Upper lobe of left lung (tissue), 6 donors: Measurements from ENCODE around the gene SLC4A4. TPM values are rescaled to one million over a fixed set of nuclear protein-coding genes. Genes with fewer than 3 reads are reported as not detected.

Experiments used
- ATAC-seq, 2 donors: fragments of 200-7000 bp; cut with Tn5 transposase; one replicate each; pipeline ENCODE4 v1.9.1; 2022; ENCODE audit warnings: mild to moderate bottlenecking in 2 of 2, moderate library complexity in 2 of 2; ENCODE audit not compliant: low FRiP score in 2 of 2
- DNase-seq, 2 donors: peaks; one replicate each; pipeline ENCODE4 v3.0.0-alpha.2; 2019 to 2020
- H3K27ac ChIP-seq, 4 donors: fragments of 200-600 bp; sonication (generic); one replicate each; pipeline ENCODE4 v1.5.1; 2016 to 2019
- H3K27me3 ChIP-seq, 4 donors: fragments of 200-600 bp; sonication (generic); one replicate each; pipeline ENCODE4 v1.5.1; 2017 to 2019
- H3K36me3 ChIP-seq, 4 donors: fragments of 200-600 bp; sonication (generic); one replicate each; pipeline ENCODE4 v1.5.1; 2016 to 2019
- H3K4me1 ChIP-seq, 4 donors: fragments of 200-600 bp; sonication (generic); one replicate each; pipeline ENCODE4 v1.5.1; 2018 to 2019
- H3K4me3 ChIP-seq, 4 donors: fragments of 200-600 bp; sonication (generic); one replicate each; pipeline ENCODE4 v1.5.1; 2017 to 2019; ENCODE audit warnings: mild to moderate bottlenecking in 2 of 4, moderate library complexity in 1 of 4
- H3K9me3 ChIP-seq, 4 donors: fragments of 200-600 bp; sonication (generic); one replicate each; pipeline ENCODE4 v1.5.1; 2018 to 2019
- EP300 ChIP-seq, 4 donors: sonication (generic); formaldehyde crosslinking; IDR thresholded peaks; one replicate each; pipeline ENCODE4 v1.5.1; 2017; ENCODE audit warnings: antibody characterized with exemption in 4 of 4, control low read depth in 2 of 4
- POLR2A ChIP-seq, 4 donors: fragments of 450-650 bp; IDR thresholded peaks; one replicate each; pipeline ENCODE4 v1.5.1; 2016 to 2017; ENCODE audit warnings: antibody characterized with exemption in 4 of 4, mild to moderate bottlenecking in 2 of 4
- POLR2AphosphoS5 ChIP-seq, 2 donors: sonication (generic); formaldehyde crosslinking; IDR thresholded peaks; one replicate each; pipeline ENCODE4 v1.5.1; 2017; ENCODE audit warnings: antibody characterized with exemption in 2 of 2
- WGBS, 2 donors: methylation state at CpG; one replicate each; pipeline ENCODE4 v1.1.5; 2017 to 2018; 5-methylcytosine and 5-hydroxymethylcytosine counted together
- total RNA-seq, 6 donors: library from RNA; depleted of rRNA in 4 of 6; stranded (reverse); fragments of >200 nt in 4 of 6; gene quantifications; one replicate each; pipeline versions ENCODE4 v1.1.0 to v1.2.1, GENCODE V29; 2016 to 2021
- TF ChIP-seq, protein P1 (sequence below), 6 experiments: fragments of 450-650 bp in 4 of 6; fragments of 200-600 bp in 2 of 6; sonication (generic) in 2 of 6; IDR thresholded peaks; one replicate each; pipeline ENCODE4 v1.5.1; 2016 to 2019; ENCODE audit warnings: antibody characterized with exemption in 6 of 6
- donor health status: DM: no; HTN: no; CAD: no; lungs with moderate emphysema.
- donor health status: DM: no; HTN: yes; CAD: no; lungs with severe emphysema.

Gene SLC4A4
- total RNA-seq, 6 donors from 2014 or later, result 9.2 to 31.4 (median 21.1) TPM

DNA sequence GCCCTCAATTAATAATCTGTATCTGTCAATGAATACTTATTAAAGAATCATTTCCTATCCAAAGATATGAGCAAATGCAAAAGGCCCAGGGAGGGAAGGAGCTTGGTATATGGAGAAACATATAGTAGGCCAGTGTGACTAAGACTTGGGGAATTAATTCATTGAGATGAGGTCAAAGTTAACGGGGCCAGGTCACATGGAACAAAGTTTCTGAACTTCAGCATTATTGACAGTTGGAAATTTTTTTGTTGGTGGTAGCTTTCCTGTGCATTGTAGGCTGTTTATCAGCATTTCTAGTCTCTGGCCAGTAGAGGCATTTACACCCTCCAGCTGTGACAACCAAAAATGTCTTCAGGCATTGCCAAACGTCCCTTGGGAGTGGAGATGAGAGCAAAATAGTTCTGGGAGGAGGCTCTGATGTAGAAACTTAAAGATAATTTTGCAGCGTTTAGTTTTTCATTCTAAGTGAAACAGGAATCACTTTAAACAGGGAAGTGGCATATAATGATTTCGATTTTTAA is 202.0 kb downstream of the SLC4A4 start:
- H3K9me3 ChIP-seq, result no peaks in the 10 kb centered on the region
- no peaks in the 10 kb centered on the region for H3K27me3 ChIP-seq
- ATAC-seq (no peak), DNase-seq (no peak)
- 59 to 69% methylated on average over 4 of the region's 4 CpGs for WGBS, 2 donors
- H3K27ac ChIP-seq, result no peak overlapping the region
- no peaks in the 10 kb centered on the region for H3K36me3 ChIP-seq
- H3K4me1 ChIP-seq, result no peaks in the 10 kb centered on the region
- H3K4me3 ChIP-seq, result no peak overlapping the region
- TF ChIP-seq, protein P1, sequence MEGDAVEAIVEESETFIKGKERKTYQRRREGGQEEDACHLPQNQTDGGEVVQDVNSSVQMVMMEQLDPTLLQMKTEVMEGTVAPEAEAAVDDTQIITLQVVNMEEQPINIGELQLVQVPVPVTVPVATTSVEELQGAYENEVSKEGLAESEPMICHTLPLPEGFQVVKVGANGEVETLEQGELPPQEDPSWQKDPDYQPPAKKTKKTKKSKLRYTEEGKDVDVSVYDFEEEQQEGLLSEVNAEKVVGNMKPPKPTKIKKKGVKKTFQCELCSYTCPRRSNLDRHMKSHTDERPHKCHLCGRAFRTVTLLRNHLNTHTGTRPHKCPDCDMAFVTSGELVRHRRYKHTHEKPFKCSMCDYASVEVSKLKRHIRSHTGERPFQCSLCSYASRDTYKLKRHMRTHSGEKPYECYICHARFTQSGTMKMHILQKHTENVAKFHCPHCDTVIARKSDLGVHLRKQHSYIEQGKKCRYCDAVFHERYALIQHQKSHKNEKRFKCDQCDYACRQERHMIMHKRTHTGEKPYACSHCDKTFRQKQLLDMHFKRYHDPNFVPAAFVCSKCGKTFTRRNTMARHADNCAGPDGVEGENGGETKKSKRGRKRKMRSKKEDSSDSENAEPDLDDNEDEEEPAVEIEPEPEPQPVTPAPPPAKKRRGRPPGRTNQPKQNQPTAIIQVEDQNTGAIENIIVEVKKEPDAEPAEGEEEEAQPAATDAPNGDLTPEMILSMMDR (IDR thresholded peaks at IDR 0.05), result no peak
- TF ChIP-seq POLR2AphosphoS5 (IDR thresholded peaks at IDR 0.05), result no peak
- no peak for TF ChIP-seq POLR2A (IDR thresholded peaks at IDR 0.05)
- TF ChIP-seq EP300 (IDR thresholded peaks at IDR 0.05), result no peak

DNA sequence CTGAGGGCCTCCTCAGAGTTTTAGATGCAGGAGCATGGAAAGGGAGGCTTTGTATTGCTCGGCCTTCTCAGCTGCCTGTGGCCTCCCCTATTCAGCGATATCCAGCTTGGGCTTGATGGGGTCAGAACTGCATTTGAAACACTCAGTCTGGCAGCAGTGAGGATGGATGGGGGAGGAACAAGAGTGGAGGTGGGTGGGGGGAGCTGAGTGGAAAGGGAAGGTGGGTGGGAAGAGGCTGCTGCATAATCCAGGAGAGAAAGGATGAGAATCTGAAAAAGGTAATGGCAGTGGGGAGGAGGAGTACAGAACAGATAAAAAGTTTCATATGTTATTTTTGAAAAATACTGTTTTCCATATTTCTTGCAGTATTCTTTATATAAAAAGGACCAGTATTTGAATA is 202.7 kb downstream of the SLC4A4 start:
- Histone ChIP-seq H3K27ac (no peak overlapping the region), H3K27me3 (no peaks in the 10 kb centered on the region), H3K9me3 (no peaks in the 10 kb centered on the region), H3K4me1 (no peaks in the 10 kb centered on the region), H3K4me3 (no peak overlapping the region), H3K36me3 (peaks cover 0 to 4% (median 0%) of the 10 kb centered on the region in 4 donors)
- no peak for DNase-seq
- no peak for ATAC-seq
- TF ChIP-seq POLR2A (IDR thresholded peaks at IDR 0.05) (no peak), EP300 (IDR thresholded peaks at IDR 0.05) (no peak), POLR2AphosphoS5 (IDR thresholded peaks at IDR 0.05) (no peak)
- TF ChIP-seq, protein P1 (IDR thresholded peaks at IDR 0.05), result no peak
- 95 to 96% methylated on average over 2 of the region's 2 CpGs for WGBS, 2 donors

DNA sequence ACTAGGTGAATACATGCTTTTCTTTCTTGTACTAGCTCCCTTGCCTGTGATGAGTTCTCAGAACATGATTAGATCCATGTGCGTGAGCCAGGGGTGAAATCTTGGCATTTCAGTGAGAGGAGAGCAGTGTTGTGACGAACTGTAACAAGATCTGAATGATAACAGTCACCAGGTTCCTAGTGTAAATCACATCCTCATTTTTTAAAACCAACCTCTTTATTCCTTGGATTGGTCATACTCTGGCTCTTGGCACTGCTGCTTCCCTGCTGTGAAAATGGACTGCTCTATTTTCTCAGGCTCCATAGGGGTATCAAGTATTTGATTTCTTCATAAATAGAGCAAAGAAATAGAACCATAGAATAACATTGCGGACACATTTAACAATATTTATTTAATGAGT is 206.3 kb downstream of the SLC4A4 start:
- DNase-seq, result no peak
- H3K9me3 ChIP-seq, result no peaks in the 10 kb centered on the region
- no peak for ATAC-seq
- 59 to 99% methylated on average over 3 of the region's 3 CpGs for WGBS, 2 donors
- TF ChIP-seq, protein P1 (IDR thresholded peaks at IDR 0.05), result no peak
- TF ChIP-seq POLR2A (IDR thresholded peaks at IDR 0.05), result no peak
- no peak for TF ChIP-seq POLR2AphosphoS5 (IDR thresholded peaks at IDR 0.05)
- no peak for TF ChIP-seq EP300 (IDR thresholded peaks at IDR 0.05)
- H3K27me3 ChIP-seq, result no peaks in the 10 kb centered on the region
- H3K36me3 ChIP-seq, result peaks cover 0 to 4% (median 0%) of the 10 kb centered on the region in 4 donors
- no peak overlapping the region for H3K4me3 ChIP-seq
- no peak overlapping the region for H3K27ac ChIP-seq
- H3K4me1 ChIP-seq, result peaks cover 0 to 5% (median 0%) of the 10 kb centered on the region in 4 donors

DNA sequence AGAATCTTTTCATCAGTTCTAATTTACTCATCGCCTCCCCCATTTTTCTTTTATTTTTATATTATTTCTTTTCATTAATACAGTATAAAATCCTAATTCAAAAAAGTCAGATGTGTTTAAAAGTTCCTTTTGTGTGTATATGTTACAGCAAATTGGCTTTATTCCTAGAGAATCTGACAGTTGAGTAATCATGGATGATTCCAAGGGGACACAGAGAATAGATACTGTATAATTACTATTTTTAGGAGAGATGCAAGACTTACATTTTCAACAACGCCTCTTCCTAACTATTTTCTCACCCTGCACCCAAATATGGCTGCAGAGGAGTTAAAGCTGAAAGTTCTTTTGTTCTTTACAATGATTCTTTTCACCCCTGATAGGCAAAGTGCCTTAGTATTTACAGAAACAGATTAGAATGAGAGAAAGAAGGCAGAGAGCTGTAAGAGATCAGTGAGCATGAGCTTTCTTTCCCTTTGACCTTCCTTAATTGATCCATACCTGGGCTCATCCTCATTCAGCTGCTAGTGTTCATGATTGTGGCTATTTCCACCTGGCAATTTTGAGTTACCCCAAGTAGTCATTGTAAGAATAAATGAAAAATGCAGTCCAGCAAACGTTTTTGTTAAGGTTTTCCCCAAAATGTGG is 210.8 kb downstream of the SLC4A4 start:
- no peak overlapping the region for H3K27ac ChIP-seq
- ATAC-seq, result no peak
- no peak overlapping the region for H3K4me3 ChIP-seq
- H3K27me3 ChIP-seq, result no peaks in the 10 kb centered on the region
- H3K36me3 ChIP-seq, result peaks cover 0 to 4% (median 0%) of the 10 kb centered on the region in 4 donors
- peaks cover 0 to 5% (median 0%) of the 10 kb centered on the region in 4 donors for H3K4me1 ChIP-seq
- TF ChIP-seq EP300 (IDR thresholded peaks at IDR 0.05) (no peak), POLR2AphosphoS5 (IDR thresholded peaks at IDR 0.05) (no peak), POLR2A (IDR thresholded peaks at IDR 0.05) (no peak)
- TF ChIP-seq, protein P1 (IDR thresholded peaks at IDR 0.05), result no peak
- WGBS, 2 donors, result 59 to 66% methylated on average over 3 of the region's 3 CpGs
- no peaks in the 10 kb centered on the region for H3K9me3 ChIP-seq
- DNase-seq, result no peak
